Hepatocyte (in vitro differentiated cells): Measurements from ENCODE around the gene NMB.

Experiments used
- EZH2 ChIP-seq: fragments of 200-600 bp; sonication (generic); IDR thresholded peaks from 2 replicates; pipeline ENCODE4 v1.6.1; 2016; ENCODE audit warnings: antibody characterized with exemption, mild to moderate bottlenecking, borderline replicate concordance
- EZH2phosphoT487 ChIP-seq: fragments of 200-600 bp; sonication (generic); IDR thresholded peaks from one replicate; pipeline ENCODE4 v1.6.1; 2018; ENCODE audit warnings: antibody characterized with exemption, mild to moderate bottlenecking, low read depth, moderate library complexity; ENCODE audit not compliant: unreplicated experiment, severe bottlenecking
- TF ChIP-seq, protein P1 (sequence below): fragments of 200-600 bp; sonication (generic); IDR thresholded peaks from 2 replicates; pipeline ENCODE4 v1.5.1; 2016; ENCODE audit warnings: antibody characterized with exemption, mild to moderate bottlenecking; ENCODE audit not compliant: poor library complexity

- TF ChIP-seq, protein P1, sequence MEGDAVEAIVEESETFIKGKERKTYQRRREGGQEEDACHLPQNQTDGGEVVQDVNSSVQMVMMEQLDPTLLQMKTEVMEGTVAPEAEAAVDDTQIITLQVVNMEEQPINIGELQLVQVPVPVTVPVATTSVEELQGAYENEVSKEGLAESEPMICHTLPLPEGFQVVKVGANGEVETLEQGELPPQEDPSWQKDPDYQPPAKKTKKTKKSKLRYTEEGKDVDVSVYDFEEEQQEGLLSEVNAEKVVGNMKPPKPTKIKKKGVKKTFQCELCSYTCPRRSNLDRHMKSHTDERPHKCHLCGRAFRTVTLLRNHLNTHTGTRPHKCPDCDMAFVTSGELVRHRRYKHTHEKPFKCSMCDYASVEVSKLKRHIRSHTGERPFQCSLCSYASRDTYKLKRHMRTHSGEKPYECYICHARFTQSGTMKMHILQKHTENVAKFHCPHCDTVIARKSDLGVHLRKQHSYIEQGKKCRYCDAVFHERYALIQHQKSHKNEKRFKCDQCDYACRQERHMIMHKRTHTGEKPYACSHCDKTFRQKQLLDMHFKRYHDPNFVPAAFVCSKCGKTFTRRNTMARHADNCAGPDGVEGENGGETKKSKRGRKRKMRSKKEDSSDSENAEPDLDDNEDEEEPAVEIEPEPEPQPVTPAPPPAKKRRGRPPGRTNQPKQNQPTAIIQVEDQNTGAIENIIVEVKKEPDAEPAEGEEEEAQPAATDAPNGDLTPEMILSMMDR = no peak
- TF ChIP-seq EZH2 (no peak), EZH2phosphoT487 (no peak)
Observed at GRCh38 chr15:84699538-84700191, 41.7 kb upstream of the NMB start.
